K562 (cell line): Measurements from ENCODE around the gene SAE1. TPM values are rescaled to one million over a fixed set of nuclear protein-coding genes. Genes with fewer than 3 reads are reported as not detected.

Experiments used
- ATAC-seq: fragments of 200-7000 bp; cut with Tn5 transposase; 3 replicates; pipeline ENCODE4 v1.9.1; 2020; ENCODE audit warnings: moderate library complexity
- BruUV-seq: library from RNA; stranded (reverse); fragments of 400-500 nt; replicated peaks from 2 replicates; lab custom pipeline; 2021; lab: Mats Ljungman, UMichigan
- CTCF ChIA-PET: fragments of 300-600 bp; formaldehyde crosslinking; extraction: SDS; loops from one replicate; lab custom pipeline; 2021; ENCODE audit warnings: low intra/inter-chr PET ratio; lab: Yijun Ruan, JAX
- POLR2A ChIA-PET: fragments of 300-600, 350-650 bp; sonication (Branson Sonifier 250); formaldehyde crosslinking; extraction: SDS; loops from one replicate; lab custom pipeline; 2021; ENCODE audit warnings: antibody characterized with exemption, inconsistent platforms; lab: Yijun Ruan, JAX
- DNase-seq, 4 experiments: peaks; one replicate each; pipeline versions ENCODE4 v3.0.0 to v3.0.0-alpha.2; 2011 to 2018; ENCODE audit warnings: low spot score in 3 of 4, mixed read lengths in 3 of 4; ENCODE audit errors: extremely low read depth in 1 of 4
- FAIRE-seq: peaks from 2 replicates; lab custom pipeline; 2011; peaks lifted over from hg19 to GRCh38; lab: Jason Lieb, UNC
- H2AFZ ChIP-seq: 2 replicates; pipeline ENCODE4 v1.6.0; 2011; ENCODE audit warnings: low read depth, low read length, control low read depth, inconsistent platforms
- H3K27ac ChIP-seq: fragments of 200-600 bp; 3 replicates; pipeline ENCODE4 v1.8.0; 2011; ENCODE audit warnings: low read depth, mild to moderate bottlenecking, control low read depth, inconsistent platforms, low read length, moderate library complexity, mixed read lengths; ENCODE audit errors: extremely low read depth
- H3K27me3 ChIP-seq, 2 experiments: fragments of 300-600 bp in 1 of 2; 2 replicates in 1 of 2; 3 replicates in 1 of 2; pipeline versions ENCODE4 v1.6.0 to v1.8.0; 2011; ENCODE audit warnings: inconsistent platforms in 2 of 2, low read length in 2 of 2, mild to moderate bottlenecking in 1 of 2, mixed read lengths in 1 of 2, moderate library complexity in 1 of 2; ENCODE audit not compliant: control insufficient read depth in 2 of 2, insufficient read depth in 2 of 2
- H3K36me3 ChIP-seq: fragments of 300-600 bp; 3 replicates; pipeline ENCODE4 v1.8.0; 2011; ENCODE audit warnings: mild to moderate bottlenecking, low read length, inconsistent platforms; ENCODE audit not compliant: control insufficient read depth, insufficient read depth
- H3K4me1 ChIP-seq, 2 experiments: fragments of 200-600 bp in 1 of 2; replicated peaks in 1 of 2; 2 replicates in 1 of 2; 3 replicates in 1 of 2; pipeline versions ENCODE4 v1.5.1 to v1.8.0; 2011; ENCODE audit warnings: inconsistent platforms in 2 of 2, low read length in 2 of 2, mild to moderate bottlenecking in 1 of 2, mixed read lengths in 1 of 2, moderate library complexity in 1 of 2; ENCODE audit not compliant: control insufficient read depth in 2 of 2, insufficient read depth in 2 of 2
- H3K4me2 ChIP-seq: 2 replicates; pipeline ENCODE4 v1.6.1; 2011; ENCODE audit warnings: low read length, control low read depth, inconsistent platforms, mixed read lengths; ENCODE audit not compliant: insufficient read depth
- H3K4me3 ChIP-seq: fragments of 200-600 bp; sonication (generic), shearing (Covaris generic); 2 replicates; pipeline ENCODE4 v1.5.1; 2016; ENCODE audit warnings: control low read depth, inconsistent platforms
- H3K79me2 ChIP-seq: fragments of 200-600 bp; 3 replicates; pipeline ENCODE4 v1.8.0; 2011; ENCODE audit warnings: low read length, inconsistent platforms; ENCODE audit not compliant: control insufficient read depth, insufficient read depth
- H3K9ac ChIP-seq, 2 experiments: 2 replicates each; pipeline versions ENCODE4 v1.6.0 to v1.6.1; 2011; ENCODE audit warnings: low read depth in 2 of 2, low read length in 2 of 2, control low read depth in 1 of 2, inconsistent platforms in 1 of 2, mild to moderate bottlenecking in 1 of 2, mixed read lengths in 1 of 2; ENCODE audit not compliant: insufficient read depth in 1 of 2
- H3K9me1 ChIP-seq: one replicate; pipeline ENCODE4 v1.6.0; 2011; ENCODE audit warnings: inconsistent platforms, mild to moderate bottlenecking, low read length, moderate library complexity; ENCODE audit not compliant: control insufficient read depth, insufficient read depth
- H3K9me3 ChIP-seq: replicated peaks from 2 replicates; pipeline ENCODE4 v1.5.1; 2011; ENCODE audit warnings: low read depth, low read length, inconsistent platforms; ENCODE audit not compliant: control insufficient read depth, insufficient read depth
- H4K20me1 ChIP-seq: replicated peaks from 2 replicates; pipeline ENCODE4 v1.6.1; 2011; ENCODE audit warnings: low read length, inconsistent platforms, mixed read lengths; ENCODE audit not compliant: control insufficient read depth, insufficient read depth
- ARID2 ChIP-seq: fragments of 450-650 bp; IDR thresholded peaks from 2 replicates; pipeline ENCODE4 v1.6.1; 2017; ENCODE audit warnings: antibody characterized with exemption, mild to moderate bottlenecking
- CREBBP ChIP-seq: IDR thresholded peaks from one replicate; pipeline ENCODE4 v1.6.1; 2012; ENCODE audit warnings: low read depth, mild to moderate bottlenecking, control low read depth, inconsistent platforms, low read length
- GATAD2B ChIP-seq: fragments of 450-650 bp; IDR thresholded peaks from 2 replicates; pipeline ENCODE4 v1.6.1; 2017; ENCODE audit warnings: mild to moderate bottlenecking, borderline replicate concordance
- HOXB6 ChIP-seq: fragments of 250-450 bp; sonication (Bioruptor Pico); IDR thresholded peaks from 2 replicates; pipeline ENCODE4 v1.5.1; 2022; ENCODE audit warnings: mild to moderate bottlenecking, borderline replicate concordance
- JUN ChIP-seq, 2 experiments: sonication (generic) in 1 of 2; formaldehyde crosslinking in 1 of 2; IDR thresholded peaks; 2 replicates each; pipeline versions ENCODE4 v1.6.1 to v1.8.0; 2012 to 2022; ENCODE audit warnings: borderline replicate concordance in 2 of 2, mild to moderate bottlenecking in 2 of 2, improper control_type of control experiment in 1 of 2, low read depth in 1 of 2, low read length in 1 of 2, missing genetic modification reagents in 1 of 2
- KAT8 ChIP-seq: fragments of 450-650 bp; IDR thresholded peaks from 2 replicates; pipeline ENCODE4 v1.6.1; 2016; ENCODE audit warnings: low read depth, mild to moderate bottlenecking
- ZBTB12 ChIP-seq: fragments of 250-450 bp; sonication (Bioruptor Pico); IDR thresholded peaks from 2 replicates; pipeline ENCODE4 v1.4.0; 2020
- ZHX1 ChIP-seq: fragments of 150-350 bp; conservative IDR thresholded peaks from 2 replicates; pipeline ENCODE4 v1.6.1; 2014; ENCODE audit warnings: low read length
- ZNF740 ChIP-seq, 3 experiments: fragments of 200-800 bp in 1 of 3; sonication (Bioruptor generic) in 1 of 3; sonication (generic) in 1 of 3; formaldehyde crosslinking in 1 of 3; IDR thresholded peaks; 2 replicates each; pipeline versions ENCODE4 v1.6.1 to v1.8.0; 2016 to 2022; ENCODE audit warnings: mild to moderate bottlenecking in 2 of 3, missing compliant biosample characterization in 2 of 3, missing genetic modification characterization in 2 of 3, missing genetic modification reagents in 1 of 3
- WGBS: fragments of 100-300 bp; shearing (Covaris generic); methylation state at CpG from one replicate; pipeline ENCODE4 v1.1.6; 2016; ENCODE audit warnings: low coverage, mixed read lengths; ENCODE audit not compliant: insufficient coverage; ENCODE audit errors: missing lambda C conversion rate; 5-methylcytosine and 5-hydroxymethylcytosine counted together
- in situ Hi-C: fragments of 300-500 bp; cut with MboI; formaldehyde crosslinking; loops from 4 replicates; pipeline ENCODE4 v1.15.0; 2018; ENCODE audit warnings: inconsistent platforms, mixed read lengths
- intact Hi-C: fragments of 100-400 bp; cut with micrococcal nuclease; formaldehyde crosslinking; loops from 2 replicates; pipeline ENCODE4 v1.14.2; 2022
- polyA plus RNA-seq, 8 experiments: library from polyadenylated mRNA; depleted of rRNA in 4 of 8; stranded (reverse) in 5 of 8; unstranded in 3 of 8; fragments of >200 nt; fragmentation: Nextera tagmentation in 2 of 8; fragmentation: Illumina TruSeq in 1 of 8; extraction: Ambion mirVana in 2 of 8; extraction: Trizol in 1 of 8; gene quantifications; 2 replicates each; pipeline versions ENCODE4 v1.2.1 to v1.2.3, GENCODE V29; 2011 to 2014; ENCODE audit warnings: inconsistent platforms in 1 of 8, missing spikeins in 1 of 8
- total RNA-seq, 7 experiments: library from RNA; depleted of rRNA in 6 of 7; stranded (reverse); fragments of >200 nt in 6 of 7; fragmentation: Illumina TruSeq in 2 of 7; extraction: Trizol in 2 of 7; gene quantifications; 2 replicates each; pipeline versions ENCODE4 v1.2.1 to v1.2.3, GENCODE V29; 2011 to 2021; ENCODE audit warnings: low replicate concordance in 1 of 7

The SAE1 gene
- total and polyA plus RNA-seq, 9 of the 15 experiments (the other 6 are each of a cell fraction or from before 2014, with no cell fraction given) = 82.8 to 299 (median 217) TPM

GRCh38 chr19:47146920-47147319, 16.3 kb downstream of the SAE1 start:
- no peak for DNase-seq
- Histone ChIP-seq H3K79me2 (peaks cover 71% of the 10 kb centered on the region), H3K9ac (no peak overlapping the region), H4K20me1 (peaks cover 3% of the 10 kb centered on the region), H3K4me2 (no peak overlapping the region), H3K4me3 (no peak overlapping the region), H3K9me3 (no peaks in the 10 kb centered on the region), H2AFZ (no peak overlapping the region), H3K36me3 (peaks cover 92% of the 10 kb centered on the region), H3K27me3 (no peaks in the 10 kb centered on the region), H3K27ac (no peak overlapping the region), H3K9me1 (no peaks in the 10 kb centered on the region), H3K4me1 (peaks cover 2 to 6% of the 10 kb centered on the region in 2 experiments; a peak in 2 of 5 replicates)
- ChIA-PET POLR2A (interaction anchor here (0.8 to 10.8 kb wide), 4 partner anchors 11 to 79 kb away, joined by 3 to 109 read pairs (median 3); partner anchors contain the start of gene SAE1), CTCF (no interaction called here)
- no TSS peak for BruUV-seq
- no peak for FAIRE-seq
- 78% methylated on average over 2 of the region's 2 CpGs for WGBS
- TF ChIP-seq ZBTB12 (CRISPR knock-in tag) (no peak), HOXB6 (CRISPR knock-in tag) (no peak), ZNF740 (CRISPR knock-in tag; IDR thresholded peaks at IDR 0.05) (no peak), ZNF740 (tag; IDR thresholded peaks at IDR 0.05) (no peak), KAT8 (no peak), ZHX1 (no peak), GATAD2B (no peak), JUN (IDR thresholded peaks at IDR 0.05; ENCODE audit: borderline replicate concordance, low read depth, low read length) (no peak), JUN (CRISPR knock-in tag; IDR thresholded peaks at IDR 0.05; ENCODE audit: borderline replicate concordance) (no peak), CREBBP (no peak), ARID2 (no peak)
- peak; percentile 25 for ATAC-seq
- in situ Hi-C loops (no loop called here), intact Hi-C loops (no loop called here)
